ENCODE data around the gene ACTN1.

The ACTN1 gene

DNA sequence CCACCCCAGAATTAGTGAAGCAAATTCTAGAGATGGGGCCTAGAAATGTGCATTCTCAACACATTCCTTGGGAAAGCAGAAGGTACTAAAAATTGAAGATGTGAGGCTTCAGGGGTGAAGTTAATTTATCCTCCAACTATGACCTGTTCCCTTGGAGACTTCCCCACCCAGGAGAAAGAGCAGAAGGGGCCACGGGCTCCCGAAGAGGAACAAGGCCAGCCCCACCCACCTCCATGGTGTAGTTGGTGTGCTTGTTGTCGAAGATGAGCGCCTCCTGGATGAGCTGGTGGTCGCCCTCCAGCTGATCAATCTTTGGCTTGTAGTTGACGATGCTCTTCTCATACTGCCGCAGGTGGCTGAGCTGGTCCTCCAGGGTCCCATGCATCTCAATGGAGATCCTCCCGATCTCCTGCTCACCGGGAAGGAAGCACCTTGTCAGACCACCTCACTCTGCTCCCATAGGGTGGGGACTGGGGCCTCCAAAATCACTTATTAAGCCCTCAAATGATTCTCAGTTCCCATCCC lies 98.5 kb downstream of the ACTN1 start:
- TF ChIP-seq NFRKB (IDR thresholded peaks at IDR 0.05) (no peak), HDGF (IDR thresholded peaks at IDR 0.05; ENCODE audit: borderline replicate concordance) (no peak), FOXK2 (IDR thresholded peaks at IDR 0.05) (no peak), FOXM1 (IDR thresholded peaks at IDR 0.05; ENCODE audit: borderline replicate concordance) (no peak), LEF1 (IDR thresholded peaks at IDR 0.05; ENCODE audit: borderline replicate concordance) (no peak), ELF4 (IDR thresholded peaks at IDR 0.05) (no peak), SP1 (IDR thresholded peaks at IDR 0.05) (no peak), L3MBTL2 (conservative IDR thresholded peaks at IDR 0.05) (no peak), ARNT (IDR thresholded peaks at IDR 0.05) (no peak), CTBP1 (IDR thresholded peaks at IDR 0.05; ENCODE audit: borderline replicate concordance) (no peak), BHLHE40 (IDR thresholded peaks at IDR 0.05; ENCODE audit: borderline replicate concordance) (no peak), FOXA1 (IDR thresholded peaks at IDR 0.05) (no peak), TARDBP (IDR thresholded peaks at IDR 0.05) (no peak)
- TF ChIP-seq, protein P1, sequence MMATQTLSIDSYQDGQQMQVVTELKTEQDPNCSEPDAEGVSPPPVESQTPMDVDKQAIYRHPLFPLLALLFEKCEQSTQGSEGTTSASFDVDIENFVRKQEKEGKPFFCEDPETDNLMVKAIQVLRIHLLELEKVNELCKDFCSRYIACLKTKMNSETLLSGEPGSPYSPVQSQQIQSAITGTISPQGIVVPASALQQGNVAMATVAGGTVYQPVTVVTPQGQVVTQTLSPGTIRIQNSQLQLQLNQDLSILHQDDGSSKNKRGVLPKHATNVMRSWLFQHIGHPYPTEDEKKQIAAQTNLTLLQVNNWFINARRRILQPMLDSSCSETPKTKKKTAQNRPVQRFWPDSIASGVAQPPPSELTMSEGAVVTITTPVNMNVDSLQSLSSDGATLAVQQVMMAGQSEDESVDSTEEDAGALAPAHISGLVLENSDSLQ (IDR thresholded peaks at IDR 0.05): no peak
- DNase-seq (ENCODE audit: extremely low spot score): no peak
- ChIA-PET CTCF (no interaction called here), POLR2A (no interaction called here)

GRCh38 chr14:68879841-68880575 lies 99.1 kb downstream of the ACTN1 start:
- ChIA-PET CTCF (interaction anchor here (0.6 kb wide), 1 partner anchor 254 kb away, joined by 3 read pairs; no protein-coding TSS in a partner anchor), POLR2A (no interaction called here)
- no peak for TF ChIP-seq BHLHE40 (IDR thresholded peaks at IDR 0.05; ENCODE audit: borderline replicate concordance)
- no peak for TF ChIP-seq SUZ12 (IDR thresholded peaks at IDR 0.05)
- DNase-seq (ENCODE audit: extremely low spot score): no peak

- TF ChIP-seq LEF1 (IDR thresholded peaks at IDR 0.05; ENCODE audit: borderline replicate concordance) (no peak), L3MBTL2 (conservative IDR thresholded peaks at IDR 0.05) (no peak), ZNF384 (IDR thresholded peaks at IDR 0.05) (no peak), TARDBP (IDR thresholded peaks at IDR 0.05) (no peak), SUZ12 (IDR thresholded peaks at IDR 0.05) (no peak), BHLHE40 (IDR thresholded peaks at IDR 0.05; ENCODE audit: borderline replicate concordance) (no peak)
- TF ChIP-seq, protein P1 (IDR thresholded peaks at IDR 0.05): no peak
- ChIA-PET CTCF (interaction anchor here (0.6 kb wide), 1 partner anchor 254 kb away, joined by 3 read pairs; no protein-coding TSS in a partner anchor), POLR2A (no interaction called here)
- DNase-seq (ENCODE audit: extremely low spot score): no peak
Observed at GRCh38 chr14:68879321-68879781, 99.8 kb downstream of the ACTN1 start.

DNA sequence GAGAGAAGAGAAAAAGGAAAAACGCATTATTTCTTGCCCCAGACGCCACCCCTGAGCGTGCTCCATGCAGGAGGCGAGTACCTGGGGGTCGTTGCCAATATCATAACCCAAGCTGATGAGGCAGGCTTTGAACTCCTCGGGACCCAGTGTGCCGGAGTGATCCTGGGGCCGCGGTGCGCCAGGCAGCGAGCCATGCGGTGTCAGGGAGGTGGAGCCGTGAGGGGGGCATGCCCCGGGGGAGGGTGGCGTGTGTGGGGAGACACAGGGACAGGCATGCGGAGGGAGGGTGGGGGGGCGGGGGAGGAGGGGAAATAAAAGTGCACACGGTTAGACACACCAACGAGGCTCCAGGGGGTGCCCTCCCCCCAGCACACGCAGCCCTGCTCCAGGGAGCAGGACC lies 100.2 kb downstream of the ACTN1 start:
- TF ChIP-seq SUZ12 (IDR thresholded peaks at IDR 0.05) (no peak), FOXK2 (IDR thresholded peaks at IDR 0.05) (no peak), HDGF (IDR thresholded peaks at IDR 0.05; ENCODE audit: borderline replicate concordance) (no peak), CTBP1 (IDR thresholded peaks at IDR 0.05; ENCODE audit: borderline replicate concordance) (no peak), ZNF384 (IDR thresholded peaks at IDR 0.05) (no peak), NFRKB (IDR thresholded peaks at IDR 0.05) (no peak), BHLHE40 (IDR thresholded peaks at IDR 0.05; ENCODE audit: borderline replicate concordance) (no peak), ELF4 (IDR thresholded peaks at IDR 0.05) (no peak), ARNT (IDR thresholded peaks at IDR 0.05) (no peak), FOXM1 (IDR thresholded peaks at IDR 0.05; ENCODE audit: borderline replicate concordance) (no peak), FOXA1 (IDR thresholded peaks at IDR 0.05) (no peak)
- TF ChIP-seq, protein P1 (IDR thresholded peaks at IDR 0.05): no peak
- no peak for DNase-seq (ENCODE audit: extremely low spot score)
- POLR2A ChIA-PET: no interaction called here
- CTCF ChIA-PET: no interaction called here

DNA sequence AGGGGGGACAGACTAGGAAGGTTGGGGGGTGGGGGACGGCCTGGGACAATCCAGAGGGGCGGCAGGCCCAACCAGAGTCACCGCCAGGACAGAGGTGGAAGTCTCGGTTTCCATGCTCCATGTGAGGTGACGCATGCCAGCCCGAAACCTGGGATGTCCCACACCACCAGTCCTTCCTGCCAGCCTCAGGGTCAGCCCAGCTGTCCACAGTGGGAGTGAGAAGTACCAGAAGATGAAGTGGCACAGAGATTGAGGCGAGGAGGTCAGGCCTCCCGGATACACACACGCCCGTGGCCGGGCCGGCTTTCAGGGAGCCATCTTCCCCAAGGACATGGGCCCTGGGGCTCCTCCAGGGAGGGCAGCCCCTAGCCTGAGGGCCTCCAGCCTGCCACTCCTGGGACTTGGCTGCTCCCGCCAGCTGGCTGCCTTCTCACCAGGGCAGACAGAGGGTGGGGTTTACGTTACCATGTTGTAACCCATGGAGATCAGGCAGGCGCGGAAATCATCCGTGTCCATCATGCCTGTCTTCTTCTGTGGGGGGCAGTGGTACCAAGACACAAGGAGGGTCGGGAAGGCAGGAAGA lies 101.0 kb downstream of the ACTN1 start:
- TF ChIP-seq, protein P1 (IDR thresholded peaks at IDR 0.05): no peak
- TF ChIP-seq HDGF (IDR thresholded peaks at IDR 0.05; ENCODE audit: borderline replicate concordance): no peak
- TF ChIP-seq ELF4 (IDR thresholded peaks at IDR 0.05): no peak
- TF ChIP-seq LEF1 (IDR thresholded peaks at IDR 0.05; ENCODE audit: borderline replicate concordance): no peak
- no peak for TF ChIP-seq ZNF384 (IDR thresholded peaks at IDR 0.05)
- TF ChIP-seq CTBP1 (IDR thresholded peaks at IDR 0.05; ENCODE audit: borderline replicate concordance): no peak
- no peak for TF ChIP-seq TARDBP (IDR thresholded peaks at IDR 0.05)
- TF ChIP-seq NFRKB (IDR thresholded peaks at IDR 0.05): no peak
- TF ChIP-seq BHLHE40 (IDR thresholded peaks at IDR 0.05; ENCODE audit: borderline replicate concordance): no peak
- TF ChIP-seq ARNT (IDR thresholded peaks at IDR 0.05): no peak
- TF ChIP-seq FOXM1 (IDR thresholded peaks at IDR 0.05; ENCODE audit: borderline replicate concordance): no peak
- TF ChIP-seq SUZ12 (IDR thresholded peaks at IDR 0.05): no peak
- TF ChIP-seq L3MBTL2 (conservative IDR thresholded peaks at IDR 0.05): no peak
- TF ChIP-seq SP1 (IDR thresholded peaks at IDR 0.05): no peak
- no peak for DNase-seq (ENCODE audit: extremely low spot score)
- CTCF ChIA-PET: no interaction called here

More for the DNA sequence above, 101.0 kb downstream of the ACTN1 start:
- POLR2A ChIA-PET: no interaction called here
